ENCODE measurements around the gene POC1A. TPM values are rescaled to one million over a fixed set of nuclear protein-coding genes. Genes with fewer than 3 reads are reported as not detected.
A peak's percentile ranks its signal among the peaks of the same experiment; 100 is the strongest.

POC1A gene
- total RNA-seq, 6 donors from 2014 or later = 1.0 to 4.2 (median 2.8) TPM

GRCh38 chr3:52025453-52025852 lies 128.8 kb downstream of the POC1A start:
- DNase-seq = no peak
- Histone ChIP-seq H3K4me1 (peaks cover 15 to 42% (median 31%) of the 10 kb centered on the region in 4 donors), H3K27ac (peak overlapping the region in 3 of 4 donors; percentile 5 to 46 (median 16)), H3K27me3 (no peaks in the 10 kb centered on the region), H3K36me3 (no peaks in the 10 kb centered on the region), H3K4me3 (no peak overlapping the region), H3K9me3 (no peaks in the 10 kb centered on the region)
- TF ChIP-seq CTCF (IDR thresholded peaks at IDR 0.05) (no peak), POLR2A (IDR thresholded peaks at IDR 0.05) (no peak), EP300 (IDR thresholded peaks at IDR 0.05) (no peak), POLR2AphosphoS5 (IDR thresholded peaks at IDR 0.05) (no peak)
- 50 to 92% methylated on average over 2 to 7 of the region's 7 CpGs for WGBS, 2 donors
- no peak for ATAC-seq (ENCODE audit: low FRiP score in 2 of 2)

Other genes with a start within 250 kb of the POC1A start
- gene RRP9, start 212.5 kb downstream of the POC1A start, total RNA-seq = 10 to 100 TPM; 10.7 to 30.4 (median 19.8) TPM
- gene PARP3, start 212.1 kb downstream of the POC1A start, total RNA-seq = 10 to 100 TPM; 23.0 to 80.7 (median 35.7) TPM
- gene GPR62, start 199.0 kb downstream of the POC1A start, total RNA-seq = not detected
- gene PCBP4, start 187.0 kb downstream of the POC1A start, total RNA-seq = 10 to 100 TPM; 22.7 to 53.4 (median 37.7) TPM
- gene ABHD14B, start 180.4 kb downstream of the POC1A start, total RNA-seq = 10 to 100 TPM; 35.6 to 62.6 (median 50.0) TPM
- 10 to 100 TPM; 15.7 to 44.5 (median 26.3) TPM for gene ABHD14A, start 179.4 kb downstream of the POC1A start, total RNA-seq
- 10 to 100 TPM; 17.4 to 65.0 (median 35.9) TPM for gene ACY1, start 170.9 kb downstream of the POC1A start, total RNA-seq
- 1,000 to 10,000 TPM in 1 of 6 donors, 100 to 1,000 TPM in 5; 306 to 1,159 (median 770) TPM for gene RPL29, start 158.5 kb downstream of the POC1A start, total RNA-seq
- gene DUSP7, start 97.9 kb downstream of the POC1A start, total RNA-seq = 10 to 100 TPM; 24.1 to 49.1 (median 35.3) TPM
- 10 to 100 TPM; 53.2 to 97.3 (median 74.0) TPM for gene ALAS1, start 43.7 kb upstream of the POC1A start, total RNA-seq
- gene TLR9, start 71.2 kb upstream of the POC1A start, total RNA-seq = 1 to 10 TPM in 1 of 6 donors, under 1 TPM in 1, not detected in 4; 0.29 to 1.1 TPM
- 10 to 100 TPM; 31.9 to 83.5 (median 66.6) TPM for gene TWF2, start 84.7 kb upstream of the POC1A start, total RNA-seq
- 10 to 100 TPM; 18.7 to 68.1 (median 47.8) TPM for gene PPM1M, start 91.3 kb upstream of the POC1A start, total RNA-seq
- gene WDR82, start 124.2 kb upstream of the POC1A start, total RNA-seq = 10 to 100 TPM; 23.0 to 63.6 (median 46.8) TPM
- gene GLYCTK, start 133.4 kb upstream of the POC1A start, total RNA-seq = 10 to 100 TPM in 5 of 6 donors, 1 to 10 TPM in 1; 5.5 to 21.0 (median 15.8) TPM
- gene DNAH1, start 161.9 kb upstream of the POC1A start, total RNA-seq = 10 to 100 TPM; 10.8 to 67.1 (median 22.4) TPM

Data from upper lobe of left lung (tissue), 6 donors.